Tibial nerve (tissue), 4 donors: ENCODE results near the gene PGGHG. TPM values are rescaled to one million over a fixed set of nuclear protein-coding genes. Genes with fewer than 3 reads are reported as not detected.

Experiments
- DNase-seq, 2 donors: peaks; one replicate each; pipeline ENCODE4 v3.0.0-alpha.2; 2019; ENCODE audit warnings: low spot score in 2 of 2
- H3K27ac ChIP-seq, 4 donors: fragments of 200-600 bp; sonication (generic) in 3 of 4; one replicate each; pipeline ENCODE4 v1.5.1; 2017 to 2019; ENCODE audit warnings: mild to moderate bottlenecking in 1 of 4
- H3K27me3 ChIP-seq, 2 donors: fragments of 200-600 bp; sonication (generic) in 1 of 2; one replicate each; pipeline versions ENCODE4 v1.5.1 to v1.6.0; 2017 to 2019
- H3K36me3 ChIP-seq, 3 donors: fragments of 200-600 bp; sonication (generic); one replicate each; pipeline ENCODE4 v1.5.1; 2018 to 2019
- H3K4me1 ChIP-seq, 4 donors: fragments of 200-600 bp; sonication (generic) in 3 of 4; one replicate each; pipeline ENCODE4 v1.5.1; 2017 to 2019
- H3K4me3 ChIP-seq, 4 donors: fragments of 200-600 bp; sonication (generic) in 3 of 4; one replicate each; pipeline ENCODE4 v1.5.1; 2017 to 2019; ENCODE audit warnings: mild to moderate bottlenecking in 1 of 4, moderate library complexity in 1 of 4
- H3K9me3 ChIP-seq, 4 donors: fragments of 200-600 bp; sonication (generic) in 3 of 4; one replicate each; pipeline ENCODE4 v1.5.1; 2017 to 2019
- CTCF ChIP-seq, 5 experiments: fragments of 200-600 bp in 3 of 5; fragments of 450-650 bp in 2 of 5; sonication (generic) in 3 of 5; IDR thresholded peaks; one replicate each; pipeline ENCODE4 v1.5.1; 2016 to 2019; ENCODE audit warnings: antibody characterized with exemption in 5 of 5, mild to moderate bottlenecking in 3 of 5, moderate library complexity in 2 of 5
- EP300 ChIP-seq, 2 donors: sonication (generic); formaldehyde crosslinking; IDR thresholded peaks; one replicate each; pipeline ENCODE4 v1.6.1; 2017; ENCODE audit warnings: antibody characterized with exemption in 2 of 2, mild to moderate bottlenecking in 1 of 2
- POLR2A ChIP-seq, 2 donors: fragments of 450-650 bp; IDR thresholded peaks; one replicate each; pipeline ENCODE4 v1.6.1; 2017; ENCODE audit warnings: antibody characterized with exemption in 2 of 2, mild to moderate bottlenecking in 2 of 2, moderate library complexity in 2 of 2
- WGBS, 2 donors: methylation state at CpG; one replicate each; pipeline ENCODE4 v1.1.5; 2018; 5-methylcytosine and 5-hydroxymethylcytosine counted together
- total RNA-seq, 4 donors: library from RNA; depleted of rRNA; stranded (reverse); fragments of >200 nt; gene quantifications; one replicate each; pipeline ENCODE4 v1.1.0, GENCODE V29; 2016

PGGHG gene
- total RNA-seq, 4 donors from 2014 or later, result 43.7 to 166 (median 55.6) TPM

GRCh38 chr11:282630-283360 lies 6.1 kb upstream of the PGGHG start:
- Histone ChIP-seq H3K36me3 (no peaks in the 10 kb centered on the region), H3K27me3 (peaks cover 4 to 79% of the 10 kb centered on the region in 2 donors), H3K4me1 (peaks cover 0 to 31% (median 25%) of the 10 kb centered on the region in 4 donors), H3K4me3 (no peak overlapping the region), H3K27ac (peak overlapping the region in 1 of 4 donors; percentile 10), H3K9me3 (no peaks in the 10 kb centered on the region)
- TF ChIP-seq EP300 (IDR thresholded peaks at IDR 0.05), result no peak
- TF ChIP-seq CTCF (IDR thresholded peaks at IDR 0.05), result no peak
- no peak for DNase-seq
- 54 to 60% methylated on average over 13 of the region's 13 CpGs for WGBS, 2 donors

GRCh38 chr11:283405-284104 lies 5.4 kb upstream of the PGGHG start:
- Histone ChIP-seq H3K27ac (no peak overlapping the region), H3K4me3 (no peak overlapping the region), H3K27me3 (peaks cover 4 to 71% of the 10 kb centered on the region in 2 donors), H3K36me3 (no peaks in the 10 kb centered on the region), H3K9me3 (no peaks in the 10 kb centered on the region), H3K4me1 (peaks cover 0 to 39% (median 31%) of the 10 kb centered on the region in 4 donors)
- no peak for TF ChIP-seq POLR2A (IDR thresholded peaks at IDR 0.05)
- no peak for TF ChIP-seq CTCF (IDR thresholded peaks at IDR 0.05)
- TF ChIP-seq EP300 (IDR thresholded peaks at IDR 0.05), result no peak
- DNase-seq, result peak in 1 of 2 donors; percentile 2
- WGBS, 2 donors, result 85 to 86% methylated on average over 23 of the region's 23 CpGs

GRCh38 chr11:284105-285020 lies 4.6 kb upstream of the PGGHG start:
- H3K4me1 ChIP-seq, result peaks cover 0 to 36% (median 27%) of the 10 kb centered on the region in 4 donors
- WGBS, 2 donors, result 80 to 81% methylated on average over 21 to 24 of the region's 24 CpGs
- peaks cover 4 to 65% of the 10 kb centered on the region in 2 donors for H3K27me3 ChIP-seq
- H3K4me3 ChIP-seq, result no peak overlapping the region
- H3K36me3 ChIP-seq, result no peaks in the 10 kb centered on the region
- H3K27ac ChIP-seq, result no peak overlapping the region
- no peaks in the 10 kb centered on the region for H3K9me3 ChIP-seq
- no peak for TF ChIP-seq EP300 (IDR thresholded peaks at IDR 0.05)
- TF ChIP-seq POLR2A (IDR thresholded peaks at IDR 0.05), result no peak
- no peak for TF ChIP-seq CTCF (IDR thresholded peaks at IDR 0.05)
- DNase-seq, result no peak

GRCh38 chr11:285021-285893 lies 3.7 kb upstream of the PGGHG start:
- Histone ChIP-seq H3K9me3 (no peaks in the 10 kb centered on the region), H3K4me1 (peaks cover 0 to 34% (median 25%) of the 10 kb centered on the region in 4 donors), H3K4me3 (no peak overlapping the region), H3K36me3 (no peaks in the 10 kb centered on the region), H3K27me3 (peaks cover 4 to 56% of the 10 kb centered on the region in 2 donors), H3K27ac (no peak overlapping the region)
- DNase-seq, result peak in 1 of 2 donors; percentile 9
- 74 to 85% methylated on average over 17 to 28 of the region's 29 CpGs for WGBS, 2 donors
- no peak for TF ChIP-seq POLR2A (IDR thresholded peaks at IDR 0.05)
- TF ChIP-seq EP300 (IDR thresholded peaks at IDR 0.05), result no peak
- TF ChIP-seq CTCF (IDR thresholded peaks at IDR 0.05), result no peak
